GM12878 (cell line): Measurements from ENCODE around the gene MXI1.

Experiments used
- ATF7 ChIP-seq: fragments of 450-650 bp; IDR thresholded peaks from 2 replicates; pipeline ENCODE4 v1.6.1; 2016; ENCODE audit warnings: low read depth, mild to moderate bottlenecking
- E2F8 ChIP-seq: fragments of 450-650 bp; IDR thresholded peaks from 2 replicates; pipeline ENCODE4 v1.6.1; 2018; ENCODE audit warnings: mild to moderate bottlenecking, low read depth, moderate library complexity; ENCODE audit not compliant: partially characterized antibody
- EGR1 ChIP-seq, 2 experiments: IDR thresholded peaks; 1 replicate in 1 of 2; 2 replicates in 1 of 2; pipeline ENCODE4 v1.6.1; 2011 to 2012; ENCODE audit warnings: low read depth in 2 of 2, low read length in 2 of 2, borderline replicate concordance in 1 of 2, mild to moderate bottlenecking in 1 of 2, moderate library complexity in 1 of 2
- HDAC2 ChIP-seq: fragments of 200-600 bp; sonication (generic); IDR thresholded peaks from 2 replicates; pipeline ENCODE4 v1.6.1; 2017
- MTA3 ChIP-seq: IDR thresholded peaks from 2 replicates; pipeline ENCODE4 v1.6.1; 2012; ENCODE audit warnings: low read length, inconsistent platforms, borderline replicate concordance
- POLR2A ChIP-seq: IDR thresholded peaks from 2 replicates; pipeline ENCODE4 v1.6.1; 2011; ENCODE audit warnings: low read depth, mild to moderate bottlenecking, low read length
- SIX5 ChIP-seq: IDR thresholded peaks from 2 replicates; pipeline ENCODE4 v1.6.1; 2011; ENCODE audit warnings: mild to moderate bottlenecking, low read depth, low read length, moderate library complexity; ENCODE audit not compliant: severe bottlenecking
- SMAD1 ChIP-seq: fragments of 450-650 bp; IDR thresholded peaks from 2 replicates; pipeline ENCODE4 v1.6.1; 2018; ENCODE audit warnings: mild to moderate bottlenecking, low read depth; ENCODE audit not compliant: partially characterized antibody
- SP1 ChIP-seq: IDR thresholded peaks from one replicate; pipeline ENCODE4 v1.6.1; 2011; ENCODE audit warnings: low read depth, low read length
- SRF ChIP-seq, 2 experiments: IDR thresholded peaks; 2 replicates each; pipeline ENCODE4 v1.6.1; 2011; ENCODE audit warnings: low read depth in 2 of 2, low read length in 2 of 2, mild to moderate bottlenecking in 1 of 2, moderate library complexity in 1 of 2
- SUZ12 ChIP-seq: fragments of 200-600 bp; sonication (generic); IDR thresholded peaks from one replicate; pipeline ENCODE4 v1.6.1; 2018; ENCODE audit warnings: antibody characterized with exemption, mild to moderate bottlenecking; ENCODE audit not compliant: unreplicated experiment
- YY1 ChIP-seq: IDR thresholded peaks from 2 replicates; pipeline ENCODE4 v1.6.1; 2011; ENCODE audit warnings: low read depth, mild to moderate bottlenecking, low read length

DNA sequence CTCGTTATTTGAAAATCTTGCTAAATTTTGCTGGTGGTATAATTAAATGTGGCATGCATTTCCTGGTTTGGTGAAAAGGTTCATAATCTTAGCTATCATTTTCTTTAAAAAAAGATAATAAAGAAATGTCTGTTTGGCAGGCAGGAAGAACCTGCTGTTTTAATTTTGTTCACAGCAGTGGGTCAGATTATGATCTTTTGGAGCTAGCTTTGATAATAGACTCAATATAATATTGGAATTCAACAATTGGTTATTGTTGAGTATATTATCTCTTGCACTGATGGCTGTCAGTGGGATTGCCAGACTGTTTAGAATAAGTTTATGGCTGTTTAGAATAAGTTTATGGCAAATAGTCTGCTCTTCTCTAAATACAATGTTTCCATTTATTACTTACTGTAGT, 35.1 kb downstream of the MXI1 start:
- TF ChIP-seq SIX5 (no peak), EGR1 (IDR thresholded peaks at IDR 0.05; ENCODE audit: borderline replicate concordance in 1 of 2, low read depth in 2 of 2, low read length in 2 of 2) (no peak), E2F8 (no peak), YY1 (no peak), HDAC2 (no peak), SMAD1 (no peak), ATF7 (no peak), POLR2A (no peak), SUZ12 (no peak), MTA3 (no peak), SP1 (no peak), SRF (IDR thresholded peaks at IDR 0.05; ENCODE audit: low read depth in 2 of 2, low read length in 2 of 2) (no peak)
